SU-DHL-6 (cell line): ENCODE results near the gene CENPO.

ENCODE experiments used
- H2AFZ ChIP-seq: fragments of 200-600 bp; sonication (generic); 2 replicates; pipeline ENCODE4 v1.6.1; 2014; ENCODE audit warnings: low read depth, mild to moderate bottlenecking, moderate library complexity, mixed read lengths, antibody characterized with exemption, low read length; ENCODE audit not compliant: severe bottlenecking
- H3F3A ChIP-seq: fragments of 200-600 bp; shearing (Covaris generic); 2 replicates; pipeline ENCODE4 v1.6.0; 2016; ENCODE audit warnings: antibody characterized with exemption, mild to moderate bottlenecking; ENCODE audit not compliant: insufficient read depth
- H3K27ac ChIP-seq: fragments of 200-600 bp; sonication (generic); 2 replicates; pipeline ENCODE4 v1.5.1; 2016; ENCODE audit warnings: low read depth, mild to moderate bottlenecking, low read length, moderate library complexity, mixed read lengths
- H3K27me3 ChIP-seq: fragments of 200-600 bp; sonication (generic), shearing (Covaris generic); 2 replicates; pipeline ENCODE4 v1.6.0; 2014; ENCODE audit warnings: mild to moderate bottlenecking, low read length
- H3K36me3 ChIP-seq: fragments of 200-600 bp; sonication (generic); 2 replicates; pipeline ENCODE4 v1.6.1; 2014; ENCODE audit warnings: mild to moderate bottlenecking, low read length, mixed read lengths
- H3K4me2 ChIP-seq: fragments of 300-600, 200-600 bp; shearing (Covaris generic), sonication (generic); 2 replicates; pipeline ENCODE4 v1.6.0; 2014; ENCODE audit warnings: low read length, low read depth, mild to moderate bottlenecking; ENCODE audit not compliant: poor library complexity, severe bottlenecking
- H3K4me3 ChIP-seq: fragments of 200-600 bp; sonication (generic); 2 replicates; pipeline ENCODE4 v1.5.1; 2014; ENCODE audit warnings: antibody characterized with exemption, low read length, mild to moderate bottlenecking, mixed read lengths; ENCODE audit not compliant: insufficient read depth, poor library complexity, severe bottlenecking
- H3K79me2 ChIP-seq: fragments of 200-600 bp; sonication (generic); 2 replicates; pipeline ENCODE4 v1.6.1; 2014; ENCODE audit warnings: mild to moderate bottlenecking, low read length, moderate library complexity; ENCODE audit not compliant: insufficient read depth
- H3K9ac ChIP-seq: fragments of 200-600 bp; sonication (generic); 2 replicates; pipeline ENCODE4 v1.7.0; 2014; ENCODE audit warnings: mild to moderate bottlenecking, low read length
- H3K9me2 ChIP-seq: fragments of 200-600 bp; sonication (generic); replicated peaks from 2 replicates; pipeline ENCODE4 v1.6.1; 2014; ENCODE audit warnings: low read length; ENCODE audit not compliant: insufficient read depth
- H3K9me3 ChIP-seq: fragments of 200-600 bp; sonication (generic); 2 replicates; pipeline ENCODE4 v1.6.1; 2014; ENCODE audit warnings: low read length, mixed read lengths; ENCODE audit not compliant: insufficient read depth
- H4K20me1 ChIP-seq: fragments of 200-600 bp; sonication (generic); 2 replicates; pipeline ENCODE4 v1.6.1; 2014; ENCODE audit warnings: low read depth, mild to moderate bottlenecking, antibody characterized with exemption, low read length, moderate library complexity, mixed read lengths
- CTCF ChIP-seq: fragments of 200-600 bp; sonication (generic); IDR thresholded peaks from one replicate; pipeline ENCODE4 v1.5.1; 2017; ENCODE audit warnings: antibody characterized with exemption, mild to moderate bottlenecking, low read length, moderate library complexity; ENCODE audit not compliant: insufficient read depth, poor library complexity, severe bottlenecking
- EZH2phosphoT487 ChIP-seq: fragments of 200-600 bp; sonication (generic), shearing (Covaris generic); conservative IDR thresholded peaks from 2 replicates; pipeline ENCODE4 v1.6.1; 2018; ENCODE audit warnings: mild to moderate bottlenecking, antibody characterized with exemption, low read length, moderate library complexity, mixed read lengths

The CENPO gene

GRCh38 chr2:24861500-24861899 is 68.3 kb downstream of the CENPO start:
- H3K79me2 ChIP-seq = peaks cover 10% of the 10 kb centered on the region; the same call in 1 of the 2 replicates
- TF ChIP-seq EZH2phosphoT487 (no peak), CTCF (no peak)
- no peak overlapping the region for H3K9ac ChIP-seq

GRCh38 chr2:24863641-24864040 is 70.4 kb downstream of the CENPO start:
- Histone ChIP-seq H3K36me3 (no peaks in the 10 kb centered on the region), H3F3A (no peaks in the 10 kb centered on the region; the same call in 1 of the 2 replicates), H3K9ac (no peak overlapping the region), H3K9me2 (no peaks in the 10 kb centered on the region), H3K27ac (no peak overlapping the region), H4K20me1 (no peaks in the 10 kb centered on the region), H3K27me3 (no peaks in the 10 kb centered on the region), H3K4me3 (no peak overlapping the region), H3K79me2 (peaks cover 13% of the 10 kb centered on the region; the same call in 1 of the 2 replicates), H3K4me2 (no peak overlapping the region), H3K9me3 (no peaks in the 10 kb centered on the region), H2AFZ (no peak overlapping the region)
- TF ChIP-seq EZH2phosphoT487 = no peak
- TF ChIP-seq CTCF = no peak

More at GRCh38 chr2:24861500-24861899, 68.3 kb downstream of the CENPO start:
- no peak overlapping the region for H3K27ac ChIP-seq
- no peaks in the 10 kb centered on the region for H3K9me2 ChIP-seq
- no peaks in the 10 kb centered on the region for H4K20me1 ChIP-seq
- H2AFZ ChIP-seq = no peak overlapping the region
- no peaks in the 10 kb centered on the region; the same call in 1 of the 2 replicates for H3F3A ChIP-seq
- H3K9me3 ChIP-seq = no peaks in the 10 kb centered on the region
- no peak overlapping the region for H3K4me3 ChIP-seq
- H3K4me2 ChIP-seq = no peak overlapping the region
- H3K36me3 ChIP-seq = no peaks in the 10 kb centered on the region
- H3K27me3 ChIP-seq = no peaks in the 10 kb centered on the region

- H3K4me2 ChIP-seq = no peak overlapping the region
- no peaks in the 10 kb centered on the region; the same call in 1 of the 2 replicates for H3F3A ChIP-seq
- H3K36me3 ChIP-seq = 0 out of 2 replicates have a peak, but pooled peaks cover under 1% of the 10 kb centered on the region
- no peak overlapping the region for H2AFZ ChIP-seq
- H3K27ac ChIP-seq = no peak overlapping the region
- TF ChIP-seq CTCF (no peak), EZH2phosphoT487 (no peak)
- no peaks in the 10 kb centered on the region for H3K27me3 ChIP-seq
- H3K9me2 ChIP-seq = no peaks in the 10 kb centered on the region
- no peak overlapping the region for H3K9ac ChIP-seq
- H4K20me1 ChIP-seq = no peaks in the 10 kb centered on the region
- no peaks in the 10 kb centered on the region for H3K9me3 ChIP-seq
- H3K4me3 ChIP-seq = no peak overlapping the region
- peaks cover 13% of the 10 kb centered on the region; the same call in 1 of the 2 replicates for H3K79me2 ChIP-seq
These were observed 73.7 kb downstream of the CENPO start for GRCh38 chr2:24866946-24867345.
